Panc1 (cell line): ENCODE measurements around the gene DNM3. TPM values are rescaled to one million over a fixed set of nuclear protein-coding genes. Genes with fewer than 3 reads are reported as not detected.

Experiments used
- ATAC-seq: fragments of 200-7000 bp; cut with Tn5 transposase; 2 replicates; pipeline ENCODE4 v1.9.1; 2020; ENCODE audit warnings: mild to moderate bottlenecking, moderate library complexity
- BruUV-seq: library from RNA; stranded (reverse); fragments of 400-500 nt; replicated peaks from 2 replicates; lab custom pipeline; 2021; lab: Mats Ljungman, UMichigan
- CTCF ChIA-PET: fragments of 300-600 bp; sonication (Branson Sonifier 250); formaldehyde crosslinking; loops from one replicate; lab custom pipeline; 2022; ENCODE audit warnings: antibody characterized with exemption; lab: Charles Lee
- POLR2A ChIA-PET: fragments of 300-600 bp; sonication (Branson Sonifier 250); formaldehyde crosslinking; loops from one replicate; lab custom pipeline; 2022; ENCODE audit warnings: antibody characterized with exemption; lab: Charles Lee
- DNase-seq: peaks from one replicate; pipeline ENCODE4 v3.0.0-alpha.2; 2010; ENCODE audit warnings: low read depth, low spot score
- H3K27ac ChIP-seq: 2 replicates; pipeline ENCODE4 v1.5.1; 2011; ENCODE audit warnings: mild to moderate bottlenecking, low read length, inconsistent platforms
- H3K27me3 ChIP-seq: fragments of 200-500 bp; sonication (Bioruptor generic); 2 replicates; pipeline ENCODE4 v1.6.0; 2014; ENCODE audit warnings: low read length, inconsistent platforms; ENCODE audit not compliant: control insufficient read depth, insufficient read depth
- H3K36me3 ChIP-seq: fragments of 200-500 bp; sonication (Bioruptor generic); 2 replicates; pipeline ENCODE4 v1.5.1; 2014; ENCODE audit warnings: inconsistent platforms, mild to moderate bottlenecking, low read length, moderate library complexity; ENCODE audit not compliant: control insufficient read depth, insufficient read depth
- H3K4me1 ChIP-seq: 2 replicates; pipeline ENCODE4 v1.5.1; 2011; ENCODE audit warnings: inconsistent platforms, mild to moderate bottlenecking, low read length, moderate library complexity; ENCODE audit not compliant: control insufficient read depth, insufficient read depth
- H3K4me3 ChIP-seq, 2 experiments: 2 replicates each; pipeline ENCODE4 v1.5.1; 2011 to 2012; ENCODE audit warnings: low read depth in 2 of 2, low read length in 2 of 2, mild to moderate bottlenecking in 2 of 2, inconsistent platforms in 1 of 2, moderate library complexity in 1 of 2
- H3K9me3 ChIP-seq: fragments of 200-500 bp; sonication (Bioruptor generic); 2 replicates; pipeline ENCODE4 v1.5.1; 2014; ENCODE audit warnings: low read depth, mild to moderate bottlenecking, inconsistent platforms, low read length, moderate library complexity; ENCODE audit not compliant: control insufficient read depth, insufficient read depth
- POLR2AphosphoS5 ChIP-seq: IDR thresholded peaks from 2 replicates; pipeline ENCODE4 v1.6.1; 2012; ENCODE audit warnings: mild to moderate bottlenecking, low read depth, low read length, moderate library complexity
- SIN3A ChIP-seq: IDR thresholded peaks from 2 replicates; pipeline ENCODE4 v1.6.1; 2012; ENCODE audit warnings: low read depth, mild to moderate bottlenecking, low read length, moderate library complexity, borderline replicate concordance; ENCODE audit not compliant: insufficient read depth
- TCF7L2 ChIP-seq: IDR thresholded peaks from 2 replicates; pipeline ENCODE4 v1.6.1; 2011; ENCODE audit warnings: mild to moderate bottlenecking, low read depth, low read length, inconsistent platforms
- in situ Hi-C: cut with HindIII; loops from 2 replicates; pipeline ENCODE4 v1.10.0; 2016; ENCODE audit warnings: low sequenced_read_pairs, low pct_unique_long_range_greater_than_20kb
- intact Hi-C: fragments of 100-400 bp; cut with micrococcal nuclease; formaldehyde crosslinking; loops from one replicate; pipeline ENCODE4 v1.10.0; 2022; ENCODE audit not compliant: unreplicated experiment
- total RNA-seq: library from RNA; stranded (reverse); gene quantifications from one replicate; pipeline ENCODE4 v1.2.1, GENCODE V29; 2021; ENCODE audit not compliant: unreplicated experiment
- TF ChIP-seq, protein P1 (sequence below): fragments of 450-650 bp; IDR thresholded peaks from 2 replicates; pipeline ENCODE4 v1.5.1; 2017; ENCODE audit warnings: mild to moderate bottlenecking
- TF ChIP-seq, protein P2 (sequence below), 2 experiments: IDR thresholded peaks; 2 replicates each; pipeline ENCODE4 v1.6.1; 2011 to 2012; ENCODE audit warnings: low read depth in 2 of 2, control low read depth in 1 of 2, low read length in 1 of 2, mild to moderate bottlenecking in 1 of 2, moderate library complexity in 1 of 2; ENCODE audit not compliant: insufficient read depth in 1 of 2

Gene DNM3
- total RNA-seq, 1 experiment from 2014 or later: 0.46 TPM

DNA sequence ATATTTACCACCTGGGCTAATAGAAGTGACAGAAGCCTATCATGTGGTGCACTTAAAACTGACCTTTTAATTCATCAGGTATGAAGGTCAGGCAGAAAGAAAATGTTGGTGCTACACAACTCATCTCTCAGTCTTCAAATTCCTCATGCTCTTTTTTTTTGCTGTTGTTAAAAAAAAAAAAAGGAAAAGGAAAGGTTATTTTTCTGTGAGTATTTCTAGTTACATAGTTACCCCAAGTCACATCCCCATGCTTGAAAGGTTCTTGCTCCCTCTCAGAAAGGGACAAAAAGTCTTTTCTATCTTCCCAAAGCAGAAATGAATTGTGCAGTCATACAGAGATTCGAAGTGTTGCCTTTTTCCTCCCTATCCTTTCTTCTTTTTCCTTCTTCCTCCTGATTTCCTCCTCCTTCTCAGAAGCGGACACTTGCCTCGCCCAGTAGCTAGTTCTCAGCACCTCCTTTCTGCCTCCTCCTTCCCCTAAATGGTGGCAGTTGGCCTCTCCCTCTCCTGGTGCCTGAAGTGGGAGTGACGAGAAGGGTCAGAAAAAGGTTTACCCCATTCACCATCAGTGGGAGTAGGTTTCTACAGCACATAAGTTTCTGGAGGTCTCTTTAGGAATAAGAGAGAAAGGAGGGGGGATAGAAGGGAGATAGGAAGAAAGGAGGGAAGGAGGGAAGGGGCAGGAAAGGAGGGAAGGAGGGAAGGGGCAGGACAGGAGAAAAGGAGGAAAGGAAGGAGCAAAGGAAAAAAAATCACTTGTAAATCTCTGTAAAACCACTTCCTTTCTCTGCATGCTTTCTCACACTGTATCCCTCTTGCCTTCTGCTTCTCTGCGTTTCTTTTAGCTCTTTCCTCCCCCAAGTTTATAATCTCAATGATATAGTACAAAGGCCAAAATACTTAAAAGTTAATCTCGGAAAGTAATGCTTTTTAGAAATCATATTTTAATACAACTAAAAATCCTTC, 558.7 kb downstream of the DNM3 start:
- Histone ChIP-seq H3K4me3 (no peak overlapping the region), H3K27ac (peak overlapping the region; percentile 100), H3K4me1 (peaks cover 24% of the 10 kb centered on the region), H3K9me3 (peaks cover 18% of the 10 kb centered on the region; the same call in 1 of the 2 replicates), H3K27me3 (no peaks in the 10 kb centered on the region), H3K36me3 (no peaks in the 10 kb centered on the region)
- TF ChIP-seq POLR2AphosphoS5: no peak
- TF ChIP-seq, protein P1, sequence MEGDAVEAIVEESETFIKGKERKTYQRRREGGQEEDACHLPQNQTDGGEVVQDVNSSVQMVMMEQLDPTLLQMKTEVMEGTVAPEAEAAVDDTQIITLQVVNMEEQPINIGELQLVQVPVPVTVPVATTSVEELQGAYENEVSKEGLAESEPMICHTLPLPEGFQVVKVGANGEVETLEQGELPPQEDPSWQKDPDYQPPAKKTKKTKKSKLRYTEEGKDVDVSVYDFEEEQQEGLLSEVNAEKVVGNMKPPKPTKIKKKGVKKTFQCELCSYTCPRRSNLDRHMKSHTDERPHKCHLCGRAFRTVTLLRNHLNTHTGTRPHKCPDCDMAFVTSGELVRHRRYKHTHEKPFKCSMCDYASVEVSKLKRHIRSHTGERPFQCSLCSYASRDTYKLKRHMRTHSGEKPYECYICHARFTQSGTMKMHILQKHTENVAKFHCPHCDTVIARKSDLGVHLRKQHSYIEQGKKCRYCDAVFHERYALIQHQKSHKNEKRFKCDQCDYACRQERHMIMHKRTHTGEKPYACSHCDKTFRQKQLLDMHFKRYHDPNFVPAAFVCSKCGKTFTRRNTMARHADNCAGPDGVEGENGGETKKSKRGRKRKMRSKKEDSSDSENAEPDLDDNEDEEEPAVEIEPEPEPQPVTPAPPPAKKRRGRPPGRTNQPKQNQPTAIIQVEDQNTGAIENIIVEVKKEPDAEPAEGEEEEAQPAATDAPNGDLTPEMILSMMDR: peak; percentile 50; the same call in 1 of the 2 replicates
- ATAC-seq: peak; percentile 46; the same call in 1 of the 2 replicates
- BruUV-seq: no TSS peak
- DNase-seq: no peak
- ChIA-PET CTCF (interaction anchor here (0.6 to 1.5 kb wide), 8 partner anchors 16 to 600 kb away, joined by 3 to 6 read pairs (median 4); no protein-coding TSS in a partner anchor), POLR2A (interaction anchor here (0.7 kb wide), 2 partner anchors 59 to 397 kb away, joined by 3 read pairs; no protein-coding TSS in a partner anchor)
- intact Hi-C loops (loop anchor here (1.0 to 5.0 kb wide), 5 partner anchors 41 to 398 kb away; no protein-coding TSS in a partner anchor), in situ Hi-C loops (no loop called here)

DNA sequence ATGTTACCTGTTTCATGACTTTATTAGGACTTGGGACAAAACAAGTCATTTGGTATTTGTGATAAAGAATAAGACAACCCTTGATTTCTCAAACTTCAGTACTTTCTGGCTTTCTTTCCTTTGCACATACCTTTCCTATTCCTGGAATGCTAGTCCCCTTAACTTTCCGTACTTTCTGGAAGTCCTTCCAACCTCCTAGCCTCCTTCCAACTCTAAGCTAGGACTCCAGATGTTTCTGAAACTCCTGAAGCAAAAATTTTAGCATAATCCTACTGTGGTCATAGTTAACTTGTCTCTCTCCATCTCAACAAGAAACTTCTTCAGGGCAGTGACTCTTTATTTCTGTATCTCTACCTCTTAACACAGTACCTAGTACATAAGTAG, 559.4 kb downstream of the DNM3 start:
- ChIA-PET CTCF (no interaction called here), POLR2A (no interaction called here)
- no peak overlapping the region for H3K4me3 ChIP-seq
- ATAC-seq: no peak
- no TSS peak for BruUV-seq
- in situ Hi-C loops (no loop called here), intact Hi-C loops (no loop called here)
- TF ChIP-seq TCF7L2: no peak
- TF ChIP-seq, protein P2, sequence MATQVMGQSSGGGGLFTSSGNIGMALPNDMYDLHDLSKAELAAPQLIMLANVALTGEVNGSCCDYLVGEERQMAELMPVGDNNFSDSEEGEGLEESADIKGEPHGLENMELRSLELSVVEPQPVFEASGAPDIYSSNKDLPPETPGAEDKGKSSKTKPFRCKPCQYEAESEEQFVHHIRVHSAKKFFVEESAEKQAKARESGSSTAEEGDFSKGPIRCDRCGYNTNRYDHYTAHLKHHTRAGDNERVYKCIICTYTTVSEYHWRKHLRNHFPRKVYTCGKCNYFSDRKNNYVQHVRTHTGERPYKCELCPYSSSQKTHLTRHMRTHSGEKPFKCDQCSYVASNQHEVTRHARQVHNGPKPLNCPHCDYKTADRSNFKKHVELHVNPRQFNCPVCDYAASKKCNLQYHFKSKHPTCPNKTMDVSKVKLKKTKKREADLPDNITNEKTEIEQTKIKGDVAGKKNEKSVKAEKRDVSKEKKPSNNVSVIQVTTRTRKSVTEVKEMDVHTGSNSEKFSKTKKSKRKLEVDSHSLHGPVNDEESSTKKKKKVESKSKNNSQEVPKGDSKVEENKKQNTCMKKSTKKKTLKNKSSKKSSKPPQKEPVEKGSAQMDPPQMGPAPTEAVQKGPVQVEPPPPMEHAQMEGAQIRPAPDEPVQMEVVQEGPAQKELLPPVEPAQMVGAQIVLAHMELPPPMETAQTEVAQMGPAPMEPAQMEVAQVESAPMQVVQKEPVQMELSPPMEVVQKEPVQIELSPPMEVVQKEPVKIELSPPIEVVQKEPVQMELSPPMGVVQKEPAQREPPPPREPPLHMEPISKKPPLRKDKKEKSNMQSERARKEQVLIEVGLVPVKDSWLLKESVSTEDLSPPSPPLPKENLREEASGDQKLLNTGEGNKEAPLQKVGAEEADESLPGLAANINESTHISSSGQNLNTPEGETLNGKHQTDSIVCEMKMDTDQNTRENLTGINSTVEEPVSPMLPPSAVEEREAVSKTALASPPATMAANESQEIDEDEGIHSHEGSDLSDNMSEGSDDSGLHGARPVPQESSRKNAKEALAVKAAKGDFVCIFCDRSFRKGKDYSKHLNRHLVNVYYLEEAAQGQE (IDR thresholded peaks at IDR 0.05; ENCODE audit: insufficient read depth in 1 of 2, low read depth in 2 of 2, low read length in 1 of 2): no peak
- TF ChIP-seq SIN3A: no peak
- TF ChIP-seq, protein P1: no peak
- TF ChIP-seq POLR2AphosphoS5: no peak
- H3K27ac ChIP-seq: peak overlapping the region; percentile 100
- no peaks in the 10 kb centered on the region for H3K27me3 ChIP-seq
- no peaks in the 10 kb centered on the region for H3K36me3 ChIP-seq
- DNase-seq: no peak
- H3K9me3 ChIP-seq: peaks cover 18% of the 10 kb centered on the region; the same call in 1 of the 2 replicates
- H3K4me1 ChIP-seq: peaks cover 24% of the 10 kb centered on the region
